Airway epithelial cell (primary cell): ENCODE results near the gene ACSS1. TPM values are rescaled to one million over a fixed set of nuclear protein-coding genes. Genes with fewer than 3 reads are reported as not detected.

Experiments
- total RNA-seq: library from RNA; depleted of rRNA; stranded (reverse); fragments of >200 nt; gene quantifications from 2 replicates; pipeline ENCODE4 v1.2.3, GENCODE V29; 2015

The ACSS1 gene
- 1.3 and 2.8 TPM in 2 replicates for total RNA-seq

GRCh38 chr20:25058051-25058846 lies at the start of gene ACSS1:
Gene ACSS1, minus strand, starts transcription at chr20:25058139. Its CDS starts 37 bp downstream, at chr20:25058102.

GRCh38 chr20:25081730-25082497 lies 24.0 kb upstream of the ACSS1 start, which contains the start of gene VSX1:
Gene VSX1, minus strand, starts transcription at chr20:25082141. Its CDS starts 45 bp downstream, at chr20:25082096.

GRCh38 chr20:24992487-24993205 lies 65.3 kb downstream of the ACSS1 start, which contains the start of gene APMAP:
Gene APMAP, minus strand, starts transcription at chr20:24992751. Its CDS starts 63 bp downstream, at chr20:24992688.

Other genes starting within 250 kb of the ACSS1 start
- gene CST7, start 108.9 kb downstream of the ACSS1 start, total RNA-seq = not detected in 2 replicates
- 75.8 and 82.4 TPM in 2 replicates for gene APMAP, start 65.4 kb downstream of the ACSS1 start, total RNA-seq
- gene VSX1, start 24.0 kb upstream of the ACSS1 start, total RNA-seq = not detected in 2 replicates
- 58.2 and 68.3 TPM in 2 replicates for gene ENTPD6, start 137.6 kb upstream of the ACSS1 start, total RNA-seq
- 234 and 278 TPM in 2 replicates for gene PYGB, start 189.9 kb upstream of the ACSS1 start, total RNA-seq